Karpas-422 (cell line): ENCODE measurements around the gene THAP3. TPM values are rescaled to one million over a fixed set of nuclear protein-coding genes. Genes with fewer than 3 reads are reported as not detected.
"Not testable (repeated sequence)": the region's sequence is repeated elsewhere in the genome, so short reads cannot be mapped to it uniquely, and the experiment has no call there.

Experiments
- DNase-seq: peaks from one replicate; pipeline ENCODE4 v3.0.0-alpha.2; 2015
- H2AFZ ChIP-seq: fragments of 200-600 bp; sonication (generic); 2 replicates; pipeline ENCODE4 v1.6.1; 2014; ENCODE audit warnings: antibody characterized with exemption, low read length, mixed read lengths
- H3K27ac ChIP-seq: fragments of 200-600 bp; sonication (generic); 2 replicates; pipeline ENCODE4 v1.5.1; 2014; ENCODE audit warnings: mild to moderate bottlenecking, low read length, moderate library complexity
- H3K27me3 ChIP-seq: fragments of 200-600 bp; sonication (generic); 2 replicates; pipeline ENCODE4 v1.6.1; 2014; ENCODE audit warnings: low read length, mixed read lengths
- H3K36me3 ChIP-seq: fragments of 200-600 bp; sonication (generic); 2 replicates; pipeline ENCODE4 v1.6.1; 2014; ENCODE audit warnings: low read length, mixed read lengths; ENCODE audit not compliant: insufficient read depth
- H3K4me1 ChIP-seq: fragments of 200-600 bp; sonication (generic); 2 replicates; pipeline ENCODE4 v1.6.1; 2014; ENCODE audit warnings: mild to moderate bottlenecking, low read length, mixed read lengths
- H3K4me2 ChIP-seq: fragments of 200-600 bp; sonication (generic); 2 replicates; pipeline ENCODE4 v1.6.1; 2014; ENCODE audit warnings: low read length, low read depth, mild to moderate bottlenecking; ENCODE audit not compliant: poor library complexity, severe bottlenecking
- H3K4me3 ChIP-seq: fragments of 200-600 bp; sonication (generic); 2 replicates; pipeline ENCODE4 v1.5.1; 2014; ENCODE audit warnings: mild to moderate bottlenecking, antibody characterized with exemption, low read length, mixed read lengths
- H3K79me2 ChIP-seq: fragments of 200-600 bp; sonication (generic); 2 replicates; pipeline ENCODE4 v1.6.1; 2014; ENCODE audit warnings: mild to moderate bottlenecking, low read length, mixed read lengths
- H3K9ac ChIP-seq: fragments of 200-600 bp; sonication (generic); 2 replicates; pipeline ENCODE4 v1.6.0; 2014; ENCODE audit warnings: low read length
- H3K9me2 ChIP-seq: fragments of 200-600 bp; sonication (generic), shearing (Covaris generic); replicated peaks from 2 replicates; pipeline ENCODE4 v1.6.0; 2014; ENCODE audit warnings: mild to moderate bottlenecking, low read length, moderate library complexity; ENCODE audit not compliant: insufficient read depth
- H3K9me3 ChIP-seq: fragments of 300-700, 200-600 bp; sonication (generic); 2 replicates; pipeline ENCODE4 v1.6.1; 2014; ENCODE audit warnings: low read length, mixed read lengths
- H4K20me1 ChIP-seq: fragments of 200-600 bp; sonication (generic); 2 replicates; pipeline ENCODE4 v1.6.1; 2014; ENCODE audit warnings: mild to moderate bottlenecking, antibody characterized with exemption, low read length, low read depth; ENCODE audit not compliant: insufficient read depth
- total RNA-seq: library from RNA; depleted of rRNA; stranded (reverse); fragments of >200 nt; shearing (Covaris generic); gene quantifications from 2 replicates; pipeline ENCODE4 v1.2.3, GENCODE V29; 2014; ENCODE audit warnings: low replicate concordance

The THAP3 gene
- total RNA-seq, 1 experiment from 2014 or later, result 13.3 TPM

- peaks cover 10% of the 10 kb centered on the region; the same call in 1 of the 2 replicates for H3K36me3 ChIP-seq
- H3K4me2 ChIP-seq, result no peak overlapping the region
- no peak overlapping the region for H3K27ac ChIP-seq
- no peak overlapping the region for H3K4me3 ChIP-seq
- peaks cover 12% of the 10 kb centered on the region for H3K79me2 ChIP-seq
- no peaks in the 10 kb centered on the region for H3K9me3 ChIP-seq
- H3K27me3 ChIP-seq, result no peaks in the 10 kb centered on the region
- H3K9ac ChIP-seq, result no peak overlapping the region
- peaks cover 5% of the 10 kb centered on the region for H3K4me1 ChIP-seq
- 0 out of 2 replicates have a peak, but pooled peaks cover 5% of the 10 kb centered on the region for H4K20me1 ChIP-seq
- no peak overlapping the region for H2AFZ ChIP-seq
- DNase-seq, result no peak
- H3K9me2 ChIP-seq, result no peaks in the 10 kb centered on the region
These were observed 29.5 kb upstream of the THAP3 start for GRCh38 chr1:6594977-6595740.

- Histone ChIP-seq H3K27ac (no peak overlapping the region), H3K79me2 (peaks cover 24% of the 10 kb centered on the region), H3K9me3 (no peaks in the 10 kb centered on the region), H3K27me3 (no peaks in the 10 kb centered on the region), H3K4me3 (no peak overlapping the region), H4K20me1 (0 out of 2 replicates have a peak, but pooled peaks cover 3% of the 10 kb centered on the region), H3K9ac (no peak overlapping the region), H3K36me3 (peaks cover 3% of the 10 kb centered on the region; the same call in 1 of the 2 replicates), H3K4me2 (no peak overlapping the region), H3K4me1 (peaks cover 13% of the 10 kb centered on the region), H2AFZ (no peak overlapping the region), H3K9me2 (no peaks in the 10 kb centered on the region)
- DNase-seq, result no peak
These were observed 28.3 kb upstream of the THAP3 start for GRCh38 chr1:6596351-6596750.

GRCh38 chr1:6596886-6597776 is 27.5 kb upstream of the THAP3 start:
- Histone ChIP-seq H3K9ac (no peak overlapping the region), H4K20me1 (0 out of 2 replicates have a peak, but pooled peaks cover 3% of the 10 kb centered on the region), H3K36me3 (peaks cover 3% of the 10 kb centered on the region; the same call in 1 of the 2 replicates), H3K27me3 (no peaks in the 10 kb centered on the region), H3K4me1 (peaks cover 20% of the 10 kb centered on the region), H3K9me3 (no peaks in the 10 kb centered on the region), H3K79me2 (peaks cover 29% of the 10 kb centered on the region), H3K4me3 (no peak overlapping the region), H3K4me2 (no peak overlapping the region), H2AFZ (no peak overlapping the region), H3K9me2 (no peaks in the 10 kb centered on the region), H3K27ac (no peak overlapping the region)
- DNase-seq, result no peak

GRCh38 chr1:6597777-6598131 is 26.9 kb upstream of the THAP3 start:
- H3K9me2 ChIP-seq, result no peaks in the 10 kb centered on the region
- H3K4me2 ChIP-seq, result no peak overlapping the region
- H3K4me1 ChIP-seq, result peaks cover 25% of the 10 kb centered on the region
- 0 out of 2 replicates have a peak, but pooled peaks cover 3% of the 10 kb centered on the region for H4K20me1 ChIP-seq
- H3K79me2 ChIP-seq, result peaks cover 29% of the 10 kb centered on the region
- H3K9ac ChIP-seq, result no peak overlapping the region
- no peak overlapping the region for H3K27ac ChIP-seq
- no peak overlapping the region for H2AFZ ChIP-seq
- no peak for DNase-seq
- no peak overlapping the region for H3K4me3 ChIP-seq
- H3K36me3 ChIP-seq, result peaks cover 3% of the 10 kb centered on the region; the same call in 1 of the 2 replicates
- no peaks in the 10 kb centered on the region for H3K27me3 ChIP-seq
- H3K9me3 ChIP-seq, result no peaks in the 10 kb centered on the region

- Histone ChIP-seq H2AFZ (no peak overlapping the region), H3K27me3 (no peaks in the 10 kb centered on the region), H3K4me2 (no peak overlapping the region), H3K27ac (no peak overlapping the region), H3K4me3 (no peak overlapping the region), H3K9me3 (no peaks in the 10 kb centered on the region), H3K36me3 (peaks cover 3% of the 10 kb centered on the region; the same call in 1 of the 2 replicates), H3K9ac (no peak overlapping the region), H3K4me1 (peaks cover 32% of the 10 kb centered on the region), H3K9me2 (no peaks in the 10 kb centered on the region), H4K20me1 (0 out of 2 replicates have a peak, but pooled peaks cover 3% of the 10 kb centered on the region), H3K79me2 (peaks cover 29% of the 10 kb centered on the region)
- no peak for DNase-seq
These were observed 25.3 kb upstream of the THAP3 start for GRCh38 chr1:6599141-6599975.

GRCh38 chr1:6599991-6600390 is 24.7 kb upstream of the THAP3 start:
- Histone ChIP-seq H3K4me3 (peak overlapping the region; percentile 91), H3K9ac (peak overlapping the region; percentile 81), H3K4me1 (peaks cover 32% of the 10 kb centered on the region), H3K4me2 (peak overlapping the region; percentile 100), H3K79me2 (peaks cover 29% of the 10 kb centered on the region)
- not testable (repeated sequence) for H3K36me3 ChIP-seq, DNase-seq, H3K9me3 ChIP-seq, H3K27me3 ChIP-seq, H3K9me2 ChIP-seq, H4K20me1 ChIP-seq, H3K27ac ChIP-seq, H2AFZ ChIP-seq

GRCh38 chr1:6600410-6601048 is 24.1 kb upstream of the THAP3 start:
- peak overlapping the region; percentile 10; the same call in 1 of the 2 replicates for H3K27ac ChIP-seq
- no peaks in the 10 kb centered on the region for H3K9me2 ChIP-seq
- H3K4me2 ChIP-seq, result peak overlapping the region; percentile 100
- H2AFZ ChIP-seq, result no peak overlapping the region
- H3K36me3 ChIP-seq, result peaks cover 3% of the 10 kb centered on the region; the same call in 1 of the 2 replicates
- H3K9me3 ChIP-seq, result no peaks in the 10 kb centered on the region
- H4K20me1 ChIP-seq, result 0 out of 2 replicates have a peak, but pooled peaks cover 2% of the 10 kb centered on the region
- peaks cover 32% of the 10 kb centered on the region for H3K4me1 ChIP-seq
- H3K4me3 ChIP-seq, result peak overlapping the region; percentile 91
- peak overlapping the region; percentile 81 for H3K9ac ChIP-seq
- peaks cover 29% of the 10 kb centered on the region for H3K79me2 ChIP-seq
- H3K27me3 ChIP-seq, result no peaks in the 10 kb centered on the region
- peak; percentile 40 for DNase-seq
